IMR-90 (cell line): ENCODE data around the gene MIXL1. TPM values are rescaled to one million over a fixed set of nuclear protein-coding genes. Genes with fewer than 3 reads are reported as not detected.

Experiments
- ATAC-seq: fragments of 200-7000 bp; cut with Tn5 transposase; 2 replicates; pipeline ENCODE4 v1.9.1; 2020; ENCODE audit warnings: low read depth, mild to moderate bottlenecking, moderate library complexity
- BruUV-seq: library from RNA; stranded (reverse); fragments of 400-500 nt; replicated peaks from 2 replicates; lab custom pipeline; 2021; lab: Mats Ljungman, UMichigan
- CTCF ChIA-PET: fragments of 300-600 bp; formaldehyde crosslinking; extraction: SDS; loops from one replicate; lab custom pipeline; 2021; ENCODE audit warnings: antibody characterized with exemption; lab: Yijun Ruan, JAX
- POLR2A ChIA-PET: fragments of 300-600 bp; sonication (Branson Sonifier 250); formaldehyde crosslinking; loops from one replicate; lab custom pipeline; 2022; ENCODE audit warnings: antibody characterized with exemption; ENCODE audit not compliant: unreplicated experiment; lab: Charles Lee
- DNase-seq: peaks from one replicate; pipeline ENCODE4 v3.0.0; 2013
- H2AFZ ChIP-seq: replicated peaks from 2 replicates; pipeline ENCODE3; 2013; ENCODE audit warnings: low read length, mild to moderate bottlenecking; ENCODE audit not compliant: poor library complexity
- H2AK5ac ChIP-seq: 2 replicates; pipeline ENCODE4 v1.6.1; 2013; ENCODE audit warnings: low read depth, low read length, inconsistent platforms
- H2AK9ac ChIP-seq: replicated peaks from 2 replicates; pipeline ENCODE3; 2013; ENCODE audit warnings: mild to moderate bottlenecking, low read depth, low read length, moderate library complexity; ENCODE audit not compliant: poor library complexity
- H2BK120ac ChIP-seq: 2 replicates; pipeline ENCODE4 v1.6.1; 2013; ENCODE audit warnings: low read depth, low read length, inconsistent platforms
- H2BK15ac ChIP-seq: 3 replicates; pipeline ENCODE4 v1.6.1; 2013; ENCODE audit warnings: low read depth, low read length, inconsistent platforms
- H2BK20ac ChIP-seq: 2 replicates; pipeline ENCODE4 v1.6.1; 2013; ENCODE audit warnings: low read depth, mild to moderate bottlenecking, inconsistent platforms, low read length, moderate library complexity
- H2BK5ac ChIP-seq: 2 replicates; pipeline ENCODE4 v1.6.1; 2013; ENCODE audit warnings: mild to moderate bottlenecking, low read depth, low read length, inconsistent platforms; ENCODE audit not compliant: poor library complexity, severe bottlenecking
- H3K14ac ChIP-seq: replicated peaks from 2 replicates; pipeline ENCODE4 v1.6.1; 2013; ENCODE audit warnings: low read depth, low read length, inconsistent platforms
- H3K18ac ChIP-seq: 2 replicates; pipeline ENCODE4 v1.6.1; 2013; ENCODE audit warnings: low read depth, low read length, control low read depth
- H3K23ac ChIP-seq: 2 replicates; pipeline ENCODE4 v1.6.1; 2013; ENCODE audit warnings: low read depth, low read length, inconsistent platforms
- H3K27ac ChIP-seq: 2 replicates; pipeline ENCODE4 v1.5.1; 2013; ENCODE audit warnings: mild to moderate bottlenecking, control low read depth, low read length; ENCODE audit not compliant: insufficient read depth
- H3K27me3 ChIP-seq: 2 replicates; pipeline ENCODE4 v1.6.1; 2013; ENCODE audit warnings: low read length; ENCODE audit not compliant: control insufficient read depth, insufficient read depth
- H3K36me3 ChIP-seq: 2 replicates; pipeline ENCODE4 v1.6.1; 2013; ENCODE audit warnings: low read length, mixed read lengths; ENCODE audit not compliant: control insufficient read depth, insufficient read depth
- H3K4ac ChIP-seq: 2 replicates; pipeline ENCODE4 v1.6.1; 2013; ENCODE audit warnings: low read depth, low read length, inconsistent platforms
- H3K4me1 ChIP-seq: 2 replicates; pipeline ENCODE4 v1.6.1; 2013; ENCODE audit warnings: low read length, mixed read lengths; ENCODE audit not compliant: control insufficient read depth, insufficient read depth
- H3K4me2 ChIP-seq: 2 replicates; pipeline ENCODE4 v1.6.1; 2013; ENCODE audit warnings: low read depth, mild to moderate bottlenecking, control low read depth, low read length, moderate library complexity
- H3K4me3 ChIP-seq: 2 replicates; pipeline ENCODE4 v1.5.1; 2013; ENCODE audit warnings: low read depth, mild to moderate bottlenecking, control low read depth, low read length, moderate library complexity; ENCODE audit not compliant: insufficient read depth
- H3K56ac ChIP-seq: 2 replicates; pipeline ENCODE4 v1.6.1; 2013; ENCODE audit warnings: low read length, inconsistent platforms; ENCODE audit not compliant: insufficient read depth; ENCODE audit errors: extremely low read depth
- H3K79me1 ChIP-seq, 2 experiments: 2 replicates each; pipeline ENCODE4 v1.6.1; 2013; ENCODE audit warnings: low read length in 2 of 2, inconsistent platforms in 1 of 2, low read depth in 1 of 2
- H3K9ac ChIP-seq: 2 replicates; pipeline ENCODE4 v1.6.1; 2013; ENCODE audit warnings: low read depth, low read length, control low read depth
- H3K9me1 ChIP-seq: 2 replicates; pipeline ENCODE4 v1.6.1; 2013; ENCODE audit warnings: low read length, inconsistent platforms; ENCODE audit not compliant: insufficient read depth
- H3K9me3 ChIP-seq: 2 replicates; pipeline ENCODE4 v1.6.1; 2013; ENCODE audit warnings: low read length; ENCODE audit not compliant: control insufficient read depth, insufficient read depth
- H4K20me1 ChIP-seq: 2 replicates; pipeline ENCODE4 v1.6.1; 2013; ENCODE audit warnings: low read length, inconsistent platforms; ENCODE audit not compliant: insufficient read depth
- H4K5ac ChIP-seq: 2 replicates; pipeline ENCODE4 v1.6.1; 2013; ENCODE audit warnings: mild to moderate bottlenecking, low read depth, low read length, control low read depth
- H4K8ac ChIP-seq, 2 experiments: 2 replicates each; pipeline ENCODE4 v1.6.1; 2013; ENCODE audit warnings: low read depth in 2 of 2, low read length in 2 of 2, control low read depth in 1 of 2, inconsistent platforms in 1 of 2
- H4K91ac ChIP-seq: 2 replicates; pipeline ENCODE4 v1.6.1; 2013; ENCODE audit warnings: low read depth, low read length, inconsistent platforms; ENCODE audit not compliant: insufficient read depth
- CEBPB ChIP-seq: IDR thresholded peaks from 2 replicates; pipeline ENCODE4 v1.6.1; 2012; ENCODE audit warnings: low read depth, low read length, improper control_type of control experiment
- MXI1 ChIP-seq: IDR thresholded peaks from 2 replicates; pipeline ENCODE4 v1.6.1; 2012; ENCODE audit warnings: low read depth, mild to moderate bottlenecking, low read length, moderate library complexity, borderline replicate concordance
- WGBS, 2 experiments: methylation state at CpG; one replicate each; pipeline versions ENCODE4 v1.1.5 to v1.1.7; 2013; ENCODE audit warnings: missing lambda C conversion rate in 2 of 2; ENCODE audit not compliant: insufficient read length in 1 of 2; ENCODE audit errors: extremely low coverage in 2 of 2; 5-methylcytosine and 5-hydroxymethylcytosine counted together
- dilution Hi-C: fragments of 300-500 bp; cut with HindIII; formaldehyde crosslinking; loops from one replicate; pipeline ENCODE4 v1.14.3; 2018; ENCODE audit warnings: low sequenced_read_pairs; ENCODE audit not compliant: unreplicated experiment
- in situ Hi-C: fragments of 300-500 bp; cut with MboI; formaldehyde crosslinking; loops from 3 replicates; pipeline ENCODE4 v1.14.3; 2019; ENCODE audit warnings: low sequenced_read_pairs, inconsistent platforms, mixed read lengths
- intact Hi-C: fragments of 100-400 bp; cut with micrococcal nuclease; formaldehyde crosslinking; loops from 2 replicates; pipeline ENCODE4 v1.10.0; 2022
- polyA plus RNA-seq, 3 experiments: library from polyadenylated mRNA; depleted of rRNA; stranded (reverse); fragments of >200 nt; gene quantifications; 2 replicates each; pipeline ENCODE4 v1.2.3, GENCODE V29; 2012; ENCODE audit warnings: low replicate concordance in 1 of 3
- total RNA-seq: library from RNA; depleted of rRNA; stranded (reverse); fragments of >200 nt; gene quantifications from 2 replicates; pipeline ENCODE4 v1.2.3, GENCODE V29; 2012

Gene MIXL1
- total and polyA plus RNA-seq, 2 of the 4 experiments (the other 2 are of a cell fraction), result not detected

DNA sequence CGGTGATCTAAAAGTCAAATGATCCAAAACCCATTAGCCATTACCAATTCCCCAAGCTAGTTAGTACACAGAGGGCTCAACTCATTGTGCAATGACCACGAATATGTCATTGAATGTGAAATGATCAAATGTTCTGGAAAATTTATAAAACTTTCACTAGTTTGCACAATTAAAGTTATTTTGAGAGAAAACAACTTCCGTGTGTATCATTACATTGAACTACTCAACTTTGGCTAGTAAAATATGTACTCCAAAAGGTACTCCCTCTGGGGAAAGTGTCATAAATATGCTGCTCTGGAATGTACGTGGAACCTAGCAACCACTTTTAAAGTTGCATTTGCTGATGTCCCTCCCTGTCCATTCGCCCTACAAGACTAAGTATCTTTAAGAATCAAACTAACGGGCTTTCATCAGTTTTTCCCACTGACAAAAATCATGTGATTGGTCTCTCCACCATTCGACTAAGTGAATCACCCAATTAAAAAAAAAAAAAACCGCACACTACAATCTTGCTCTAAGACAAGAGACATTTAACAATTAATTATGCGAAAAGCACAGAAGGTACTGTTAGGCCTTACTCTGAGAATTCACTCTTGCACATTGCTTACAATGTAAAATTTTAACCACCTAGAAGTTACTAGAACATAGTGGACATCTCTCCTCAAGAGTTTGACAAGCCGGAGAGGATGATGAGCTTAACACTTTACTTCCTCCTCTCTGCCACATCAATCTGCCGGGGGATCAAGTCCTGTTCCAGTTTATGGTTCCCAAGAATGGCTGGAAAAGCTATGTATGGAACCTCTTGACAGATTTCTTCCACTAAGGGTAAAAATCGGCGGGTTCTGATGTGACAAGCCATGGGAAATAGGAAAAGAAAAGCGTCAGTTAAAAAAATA, 38.1 kb upstream of the MIXL1 start:
- H3K9me3 ChIP-seq, result no peaks in the 10 kb centered on the region
- in situ Hi-C loops (no loop called here), dilution Hi-C loops (no loop called here), intact Hi-C loops (loop anchor here (1.0 kb wide), 1 partner anchor 124 kb away; the partner anchor contains the start of gene LIN9)
- WGBS, 2 experiments, result 50% methylated on average over 3 of the region's 14 CpGs; no CpG with 5 or more reads in 1 of the 2 experiments
- peak overlapping the region; percentile 56; the same call in 1 of the 2 replicates for H3K56ac ChIP-seq
- H2AFZ ChIP-seq, result no peak overlapping the region
- peak overlapping the region; percentile 95 for H3K23ac ChIP-seq
- H3K27me3 ChIP-seq, result no peaks in the 10 kb centered on the region
- no peak overlapping the region for H2BK20ac ChIP-seq
- peak overlapping the region; percentile 93 for H2BK5ac ChIP-seq
- peaks cover 51% of the 10 kb centered on the region for H4K20me1 ChIP-seq
- H3K4ac ChIP-seq, result peak overlapping the region; percentile 94
- peak overlapping the region; percentile 100 for H2AK9ac ChIP-seq
- H3K4me3 ChIP-seq, result peak overlapping the region; percentile 99
- DNase-seq (peak; percentile 26), ATAC-seq (no peak)
- H3K14ac ChIP-seq, result peak overlapping the region; percentile 94
- TF ChIP-seq CEBPB, result peak; percentile 78
- TF ChIP-seq MXI1, result no peak
- ChIA-PET CTCF (interaction anchor here (0.5 to 1.2 kb wide), 4 partner anchors 15 to 154 kb away, joined by 3 to 6 read pairs (median 4); no protein-coding TSS in a partner anchor), POLR2A (interaction anchor here (0.6 kb wide), 1 partner anchor 757 kb away, joined by 4 read pairs; no protein-coding TSS in a partner anchor)
- no peak overlapping the region; the same call in 1 of the 2 replicates for H2AK5ac ChIP-seq
- H3K36me3 ChIP-seq, result peaks cover 7% of the 10 kb centered on the region; the same call in 1 of the 2 replicates
- H3K18ac ChIP-seq, result peak overlapping the region; percentile 41; the same call in 1 of the 2 replicates
- peak overlapping the region; percentile 54; the same call in 1 of the 2 replicates for H4K91ac ChIP-seq
- H3K9ac ChIP-seq, result peak overlapping the region; percentile 89
- TSS peak; percentile 49 for BruUV-seq
- no peak overlapping the region for H2BK120ac ChIP-seq
- H3K4me2 ChIP-seq, result peak overlapping the region; percentile 100
- H3K4me1 ChIP-seq, result peaks cover 6% of the 10 kb centered on the region; the same call in 1 of the 2 replicates
- no peak overlapping the region for H2BK15ac ChIP-seq
- H4K5ac ChIP-seq, result peak overlapping the region; percentile 25; the same call in 1 of the 2 replicates
- H4K8ac ChIP-seq, result peak overlapping the region in 1 of 2 experiments; percentile 85; a peak in 2 of 4 replicates
- H3K9me1 ChIP-seq, result peaks cover 8% of the 10 kb centered on the region; the same call in 1 of the 2 replicates
- H3K79me1 ChIP-seq, result peaks cover 3 to 20% of the 10 kb centered on the region in 2 experiments; a peak in 2 of 4 replicates
- H3K27ac ChIP-seq, result peak overlapping the region; percentile 36; the same call in 1 of the 2 replicates
